Astrocyte (in vitro differentiated cells and primary cell): ENCODE results near the gene TAF8. TPM values are rescaled to one million over a fixed set of nuclear protein-coding genes. Genes with fewer than 3 reads are reported as not detected.

ENCODE experiments used
- DNase-seq: peaks from one replicate; pipeline ENCODE4 v3.0.0-alpha.2; 2010; ENCODE audit warnings: low read depth
- FAIRE-seq: peaks from 2 replicates; lab custom pipeline; 2011; peaks lifted over from hg19 to GRCh38; lab: Jason Lieb, UNC
- H2AFZ ChIP-seq: 2 replicates; pipeline ENCODE4 v1.6.0; 2012; ENCODE audit warnings: low read depth, low read length, inconsistent platforms
- H3K27ac ChIP-seq: 2 replicates; pipeline ENCODE4 v1.5.1; 2011; ENCODE audit warnings: low read depth, low read length, inconsistent platforms
- H3K27me3 ChIP-seq: 2 replicates; pipeline ENCODE4 v1.6.0; 2011; ENCODE audit warnings: low read length, inconsistent platforms; ENCODE audit not compliant: insufficient read depth
- H3K36me3 ChIP-seq: 2 replicates; pipeline ENCODE4 v1.5.1; 2011; ENCODE audit warnings: low read length, inconsistent platforms; ENCODE audit not compliant: insufficient read depth
- H3K4me1 ChIP-seq: 2 replicates; pipeline ENCODE4 v1.5.1; 2011; ENCODE audit warnings: low read length, inconsistent platforms; ENCODE audit not compliant: insufficient read depth
- H3K4me2 ChIP-seq: 2 replicates; pipeline ENCODE4 v1.6.0; 2012; ENCODE audit warnings: low read length, inconsistent platforms
- H3K4me3 ChIP-seq: 2 replicates; pipeline ENCODE4 v1.5.1; 2011; ENCODE audit warnings: low read depth, mild to moderate bottlenecking, low read length, inconsistent platforms; ENCODE audit not compliant: insufficient read depth
- H3K79me2 ChIP-seq: 2 replicates; pipeline ENCODE4 v1.6.0; 2012; ENCODE audit warnings: mild to moderate bottlenecking, low read length, inconsistent platforms; ENCODE audit not compliant: insufficient read depth
- H3K9ac ChIP-seq: 2 replicates; pipeline ENCODE4 v1.6.0; 2012; ENCODE audit warnings: mild to moderate bottlenecking, low read length, inconsistent platforms
- H3K9me3 ChIP-seq: 2 replicates; pipeline ENCODE4 v1.5.1; 2012; ENCODE audit warnings: low read depth, mild to moderate bottlenecking, low read length, inconsistent platforms; ENCODE audit not compliant: insufficient read depth
- H4K20me1 ChIP-seq: 2 replicates; pipeline ENCODE4 v1.6.0; 2012; ENCODE audit warnings: low read length, inconsistent platforms; ENCODE audit not compliant: insufficient read depth
- H3K27ac Mint-ChIP-seq: one replicate; pipeline ENCODE4 v1.8.0; 2021; ENCODE audit warnings: mild to moderate bottlenecking, mixed read lengths; ENCODE audit not compliant: unreplicated experiment
- H3K27me3 Mint-ChIP-seq: one replicate; pipeline ENCODE4 v1.8.0; 2021; ENCODE audit warnings: low read depth, mixed read lengths; ENCODE audit not compliant: unreplicated experiment
- H3K36me3 Mint-ChIP-seq: one replicate; pipeline ENCODE4 v1.8.0; 2021; ENCODE audit warnings: low read depth, mixed read lengths; ENCODE audit not compliant: unreplicated experiment
- H3K4me1 Mint-ChIP-seq: one replicate; pipeline ENCODE4 v1.8.0; 2021; ENCODE audit warnings: low read depth, mixed read lengths; ENCODE audit not compliant: unreplicated experiment
- H3K4me3 Mint-ChIP-seq: one replicate; pipeline ENCODE4 v1.8.0; 2021; ENCODE audit warnings: mild to moderate bottlenecking, moderate library complexity, mixed read lengths; ENCODE audit not compliant: unreplicated experiment
- H3K9me3 Mint-ChIP-seq: one replicate; pipeline ENCODE4 v1.8.0; 2021; ENCODE audit warnings: mild to moderate bottlenecking, mixed read lengths; ENCODE audit not compliant: unreplicated experiment
- CTCF ChIP-seq: IDR thresholded peaks from 2 replicates; pipeline ENCODE4 v1.5.1; 2011; ENCODE audit warnings: low read depth, mild to moderate bottlenecking, inconsistent platforms, low read length, moderate library complexity; ENCODE audit not compliant: insufficient read depth
- EZH2 ChIP-seq: IDR thresholded peaks from 2 replicates; pipeline ENCODE4 v1.6.1; 2012; ENCODE audit warnings: mild to moderate bottlenecking, low read length, inconsistent platforms; ENCODE audit not compliant: insufficient read depth
- total RNA-seq: library from RNA; stranded (reverse); gene quantifications from 2 replicates; pipeline ENCODE4 v1.2.1, GENCODE V29; 2021

Gene TAF8
- total RNA-seq, 1 donor from 2014 or later = 14.8 TPM

- Mint-ChIP-seq H3K4me1 (peaks cover 32% of the 10 kb centered on the region), H3K27ac (peak overlapping the region; percentile 78), H3K36me3 (peaks cover 5% of the 10 kb centered on the region), H3K9me3 (no peaks in the 10 kb centered on the region), H3K4me3 (peak overlapping the region; percentile 68), H3K27me3 (no peaks in the 10 kb centered on the region)
- H3K4me1 ChIP-seq = peaks cover 19% of the 10 kb centered on the region
- no peak overlapping the region for H3K27ac ChIP-seq
- H4K20me1 ChIP-seq = peaks cover 7% of the 10 kb centered on the region
- peak overlapping the region; percentile 31 for H3K4me3 ChIP-seq
- H3K79me2 ChIP-seq = no peaks in the 10 kb centered on the region
- H3K36me3 ChIP-seq = no peaks in the 10 kb centered on the region
- no peaks in the 10 kb centered on the region for H3K9me3 ChIP-seq
- no peak overlapping the region for H3K9ac ChIP-seq
- peak overlapping the region; percentile 75 for H3K4me2 ChIP-seq
- H3K27me3 ChIP-seq = peaks cover 17% of the 10 kb centered on the region
- DNase-seq (peak; percentile 61), FAIRE-seq (no peak)
- no peak overlapping the region for H2AFZ ChIP-seq
- TF ChIP-seq EZH2 = no peak
- TF ChIP-seq CTCF = no peak
Observed at GRCh38 chr6:42045538-42046460, 4.5 kb upstream of the TAF8 start.

GRCh38 chr6:42046464-42047212, 3.7 kb upstream of the TAF8 start:
- Histone ChIP-seq H3K27ac (no peak overlapping the region), H3K4me1 (peaks cover 21% of the 10 kb centered on the region), H3K27me3 (peaks cover 17% of the 10 kb centered on the region), H2AFZ (no peak overlapping the region), H3K9ac (no peak overlapping the region), H3K79me2 (peaks cover 6% of the 10 kb centered on the region), H4K20me1 (peaks cover 7% of the 10 kb centered on the region), H3K9me3 (no peaks in the 10 kb centered on the region), H3K4me2 (peak overlapping the region; percentile 75), H3K36me3 (no peaks in the 10 kb centered on the region), H3K4me3 (no peak overlapping the region)
- H3K4me1 Mint-ChIP-seq = peaks cover 35% of the 10 kb centered on the region
- peak overlapping the region; percentile 78 for H3K27ac Mint-ChIP-seq
- H3K4me3 Mint-ChIP-seq = peak overlapping the region; percentile 68
- DNase-seq (peak; percentile 44), FAIRE-seq (no peak)
- no peaks in the 10 kb centered on the region for H3K27me3 Mint-ChIP-seq
- H3K9me3 Mint-ChIP-seq = no peaks in the 10 kb centered on the region
- TF ChIP-seq EZH2 = no peak
- TF ChIP-seq CTCF = no peak
- H3K36me3 Mint-ChIP-seq = peaks cover 5% of the 10 kb centered on the region
